Skeletal muscle cell (primary cell): Measurements from ENCODE around the gene EEF1A1.
A peak's percentile ranks its signal among the peaks of the same experiment; 100 is the strongest.
"Not testable (repeated sequence)": the region's sequence is repeated elsewhere in the genome, so short reads cannot be mapped to it uniquely, and the experiment has no call there.

ENCODE experiments used
- DNase-seq: peaks from one replicate; pipeline ENCODE4 v3.0.0-alpha.2; 2010; ENCODE audit warnings: low read depth
- H3K4me3 ChIP-seq: 2 replicates; pipeline ENCODE4 v1.5.1; 2011; ENCODE audit warnings: low read depth, mild to moderate bottlenecking, control low read depth, low read length, moderate library complexity

EEF1A1 gene

GRCh38 chr6:73520688-73521350, at the start of gene EEF1A1:
Gene EEF1A1 (minus strand): TSS chr6:73521032. CDS start chr6:73520026, 1,006 bp downstream.
- peak; percentile 100 for DNase-seq
- peak within 1 kb of the TSS; percentile 94 for H3K4me3 ChIP-seq

- no peak overlapping the region for H3K4me3 ChIP-seq
- no peak for DNase-seq
Measured at GRCh38 chr6:73569121-73569520, 48.3 kb upstream of the EEF1A1 start.

GRCh38 chr6:73566954-73567591, 46.2 kb upstream of the EEF1A1 start:
- no peak overlapping the region for H3K4me3 ChIP-seq
- peak; percentile 22 for DNase-seq

GRCh38 chr6:73566486-73566871, 45.6 kb upstream of the EEF1A1 start:
- not testable (repeated sequence) for DNase-seq

GRCh38 chr6:73565767-73566485, 45.1 kb upstream of the EEF1A1 start:
- DNase-seq: no peak
- H3K4me3 ChIP-seq: no peak overlapping the region

More at GRCh38 chr6:73566486-73566871, 45.6 kb upstream of the EEF1A1 start:
- not testable (repeated sequence) for H3K4me3 ChIP-seq

- no peak overlapping the region for H3K4me3 ChIP-seq
- DNase-seq: no peak
Measured at GRCh38 chr6:73564578-73565345, 43.9 kb upstream of the EEF1A1 start.

GRCh38 chr6:73562558-73562957, 41.7 kb upstream of the EEF1A1 start:
- H3K4me3 ChIP-seq: no peak overlapping the region
- no peak for DNase-seq

- H3K4me3 ChIP-seq: no peak overlapping the region
- DNase-seq: no peak
Measured at GRCh38 chr6:73560853-73561407, 40.1 kb upstream of the EEF1A1 start.

- no peak for DNase-seq
- H3K4me3 ChIP-seq: no peak overlapping the region
Measured at GRCh38 chr6:73560182-73560732, 39.4 kb upstream of the EEF1A1 start.

- H3K4me3 ChIP-seq, DNase-seq: not testable (repeated sequence)
Measured at GRCh38 chr6:73559399-73559794, 38.6 kb upstream of the EEF1A1 start.

GRCh38 chr6:73558624-73559398, 38.0 kb upstream of the EEF1A1 start:
- DNase-seq: no peak
- no peak overlapping the region for H3K4me3 ChIP-seq

- no peak overlapping the region for H3K4me3 ChIP-seq
- no peak for DNase-seq
Measured at GRCh38 chr6:73556836-73557235, 36.0 kb upstream of the EEF1A1 start.

- DNase-seq, H3K4me3 ChIP-seq: not testable (repeated sequence)
Measured at GRCh38 chr6:73555380-73555949, 34.6 kb upstream of the EEF1A1 start.

- H3K4me3 ChIP-seq, DNase-seq: not testable (repeated sequence)
Measured at GRCh38 chr6:73551115-73551514, 30.3 kb upstream of the EEF1A1 start.

- H3K4me3 ChIP-seq: no peak overlapping the region
- DNase-seq: no peak
Measured at GRCh38 chr6:73548458-73549446, 27.9 kb upstream of the EEF1A1 start.

GRCh38 chr6:73547036-73547435, 26.2 kb upstream of the EEF1A1 start:
- no peak for DNase-seq

GRCh38 chr6:73542891-73543290, 22.1 kb upstream of the EEF1A1 start:
- DNase-seq: no peak
- no peak overlapping the region for H3K4me3 ChIP-seq

More at GRCh38 chr6:73547036-73547435, 26.2 kb upstream of the EEF1A1 start:
- H3K4me3 ChIP-seq: no peak overlapping the region
